ENCODE measurements around the gene C13orf46. TPM values are rescaled to one million over a fixed set of nuclear protein-coding genes. Genes with fewer than 3 reads are reported as not detected.
"Not testable (repeated sequence)": the region's sequence is repeated elsewhere in the genome, so short reads cannot be mapped to it uniquely, and the experiment has no call there.

C13orf46 gene
- total RNA-seq, 1 donor from 2014 or later, result 0.61 TPM

- peaks cover 46% of the 10 kb centered on the region for H3K36me3 Mint-ChIP-seq (ENCODE audit: low read depth)
- intact Hi-C loops (cut with micrococcal nuclease), result no loop called here
- peaks cover 2% of the 10 kb centered on the region for H3K4me1 Mint-ChIP-seq
- peaks cover 16% of the 10 kb centered on the region for H3K9me3 Mint-ChIP-seq
- H3K27ac Mint-ChIP-seq, result no peak overlapping the region
- no peaks in the 10 kb centered on the region for H3K27me3 Mint-ChIP-seq
- no peak for DNase-seq
- no peak overlapping the region for H3K4me3 Mint-ChIP-seq
These were observed 17.9 kb upstream of the C13orf46 start for GRCh38 chr13:113991676-113992179.

GRCh38 chr13:113991191-113991669 is 17.4 kb upstream of the C13orf46 start:
- DNase-seq, result no peak
- H3K27ac Mint-ChIP-seq, result no peak overlapping the region
- peaks cover 16% of the 10 kb centered on the region for H3K9me3 Mint-ChIP-seq
- H3K4me1 Mint-ChIP-seq, result peaks cover 2% of the 10 kb centered on the region
- H3K36me3 Mint-ChIP-seq (ENCODE audit: low read depth), result peaks cover 46% of the 10 kb centered on the region
- no peak overlapping the region for H3K4me3 Mint-ChIP-seq
- intact Hi-C loops (cut with micrococcal nuclease), result no loop called here
- H3K27me3 Mint-ChIP-seq, result no peaks in the 10 kb centered on the region

DNA sequence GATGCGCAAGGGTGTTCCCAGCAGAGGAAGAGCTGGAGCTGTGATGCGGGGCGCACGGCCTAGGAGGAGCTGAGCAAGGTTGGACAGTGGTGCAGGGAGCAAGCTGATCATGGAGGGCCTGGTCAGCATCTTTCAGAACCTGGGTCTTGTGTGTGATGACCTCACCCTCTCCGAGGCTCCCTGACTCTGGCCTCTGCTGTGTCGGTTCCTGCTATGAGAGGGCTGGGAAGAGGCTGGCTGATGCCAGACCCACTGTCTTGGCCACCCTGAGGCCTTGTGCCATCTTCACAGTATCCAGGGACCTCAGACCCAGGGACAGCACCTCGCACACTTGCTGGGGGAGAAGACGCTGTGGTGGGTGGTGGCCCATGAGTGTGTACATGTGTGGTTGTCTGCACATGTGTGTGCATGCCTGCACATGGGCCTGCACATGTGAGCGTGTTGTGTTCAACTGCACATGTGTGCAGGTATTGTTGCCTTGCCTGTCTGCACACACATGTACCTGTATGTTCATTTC is 16.5 kb upstream of the C13orf46 start:
- intact Hi-C loops (cut with micrococcal nuclease), result no loop called here
- H3K4me1 Mint-ChIP-seq, result peaks cover 2% of the 10 kb centered on the region
- H3K4me3 Mint-ChIP-seq, result no peak overlapping the region
- DNase-seq, result no peak
- H3K9me3 Mint-ChIP-seq, result peaks cover 16% of the 10 kb centered on the region
- peaks cover 46% of the 10 kb centered on the region for H3K36me3 Mint-ChIP-seq (ENCODE audit: low read depth)
- no peak overlapping the region for H3K27ac Mint-ChIP-seq
- H3K27me3 Mint-ChIP-seq, result no peaks in the 10 kb centered on the region

- peaks cover 16% of the 10 kb centered on the region for H3K9me3 Mint-ChIP-seq
- no peak for DNase-seq
- H3K4me1 Mint-ChIP-seq, result peaks cover 2% of the 10 kb centered on the region
- peaks cover 46% of the 10 kb centered on the region for H3K36me3 Mint-ChIP-seq (ENCODE audit: low read depth)
- H3K27ac Mint-ChIP-seq, result no peak overlapping the region
- no peak overlapping the region for H3K4me3 Mint-ChIP-seq
- intact Hi-C loops (cut with micrococcal nuclease), result no loop called here
- H3K27me3 Mint-ChIP-seq, result no peaks in the 10 kb centered on the region
These were observed 15.9 kb upstream of the C13orf46 start for GRCh38 chr13:113989585-113990300.

DNA sequence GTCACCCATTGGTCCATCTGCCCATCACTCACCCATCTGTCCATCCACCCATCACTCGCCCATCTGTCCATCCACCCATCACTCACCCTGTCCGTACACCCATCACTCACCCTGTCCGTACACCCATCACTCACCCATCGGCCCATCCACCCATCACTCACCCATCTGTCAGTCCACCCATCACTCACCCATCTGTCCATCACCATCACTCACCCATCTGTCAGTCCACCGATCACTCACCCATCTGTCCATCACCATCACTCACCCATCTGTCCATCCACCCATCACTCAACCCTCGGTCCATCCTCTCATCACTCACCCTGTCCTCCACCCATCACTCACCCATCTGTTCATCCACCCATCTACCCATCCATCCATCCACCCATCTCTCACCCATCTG is 15.0 kb upstream of the C13orf46 start:
- Mint-ChIP-seq H3K27ac (peak overlapping the region; percentile 16), H3K36me3 (ENCODE audit: low read depth) (peaks cover 45% of the 10 kb centered on the region), H3K9me3 (peaks cover 16% of the 10 kb centered on the region)
- H3K4me3 Mint-ChIP-seq; DNase-seq; intact Hi-C loops (cut with micrococcal nuclease); H3K4me1 Mint-ChIP-seq; H3K27me3 Mint-ChIP-seq: not testable (repeated sequence)

GRCh38 chr13:113982296-113982661 is 8.4 kb upstream of the C13orf46 start:
- DNase-seq, result no peak
- Mint-ChIP-seq H3K27ac (no peak overlapping the region), H3K9me3 (no peaks in the 10 kb centered on the region), H3K27me3 (no peaks in the 10 kb centered on the region), H3K4me1 (no peaks in the 10 kb centered on the region), H3K36me3 (ENCODE audit: low read depth) (peaks cover 41% of the 10 kb centered on the region), H3K4me3 (no peak overlapping the region)
- intact Hi-C loops (cut with micrococcal nuclease), result no loop called here

DNA sequence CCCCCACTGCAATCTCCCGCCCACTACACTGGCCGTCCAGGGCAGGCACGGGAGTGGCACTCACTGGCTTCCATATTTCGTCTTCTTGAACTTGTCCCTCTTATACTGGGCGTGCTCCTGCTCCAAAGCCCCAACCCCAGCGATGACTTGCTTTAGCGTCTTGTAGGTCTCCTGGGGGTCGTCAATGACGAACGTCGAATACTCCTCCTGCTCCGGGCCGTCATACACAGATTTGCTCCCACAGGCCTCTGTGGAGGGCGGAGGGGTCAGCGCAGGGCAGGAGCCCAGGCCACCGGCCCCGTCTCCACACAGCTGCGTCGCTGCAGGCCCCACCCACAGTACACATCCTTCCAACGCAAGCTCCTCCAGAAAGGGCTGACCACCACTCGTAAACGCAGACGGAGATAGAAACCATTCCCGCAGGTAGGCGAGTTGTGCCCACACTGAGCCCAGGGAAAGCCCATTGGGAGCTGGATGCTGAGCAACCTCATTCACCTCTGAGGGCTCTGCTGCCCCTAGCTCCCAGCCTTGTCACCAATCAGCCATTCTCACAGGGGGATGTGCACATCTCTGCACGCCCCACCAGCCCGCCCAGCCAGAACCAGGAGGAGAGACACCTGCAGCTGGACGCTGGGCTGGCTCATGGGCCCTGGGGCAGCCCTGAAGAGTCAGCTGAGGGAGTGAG is 7.9 kb upstream of the C13orf46 start:
- Mint-ChIP-seq H3K27ac (no peak overlapping the region), H3K4me1 (no peaks in the 10 kb centered on the region), H3K4me3 (no peak overlapping the region), H3K9me3 (no peaks in the 10 kb centered on the region), H3K27me3 (no peaks in the 10 kb centered on the region), H3K36me3 (ENCODE audit: low read depth) (peaks cover 42% of the 10 kb centered on the region)
- no peak for DNase-seq
- intact Hi-C loops (cut with micrococcal nuclease), result no loop called here

GRCh38 chr13:113981194-113981605 is 7.3 kb upstream of the C13orf46 start:
- intact Hi-C loops (cut with micrococcal nuclease), result no loop called here
- peaks cover 45% of the 10 kb centered on the region for H3K36me3 Mint-ChIP-seq (ENCODE audit: low read depth)
- no peaks in the 10 kb centered on the region for H3K4me1 Mint-ChIP-seq
- no peaks in the 10 kb centered on the region for H3K9me3 Mint-ChIP-seq
- no peak for DNase-seq
- no peak overlapping the region for H3K27ac Mint-ChIP-seq
- no peaks in the 10 kb centered on the region for H3K27me3 Mint-ChIP-seq
- H3K4me3 Mint-ChIP-seq, result no peak overlapping the region

- no peaks in the 10 kb centered on the region for H3K9me3 Mint-ChIP-seq
- intact Hi-C loops (cut with micrococcal nuclease), result no loop called here
- no peak for DNase-seq
- H3K36me3 Mint-ChIP-seq (ENCODE audit: low read depth), result peaks cover 47% of the 10 kb centered on the region
- no peaks in the 10 kb centered on the region for H3K27me3 Mint-ChIP-seq
- H3K4me3 Mint-ChIP-seq, result no peak overlapping the region
- H3K27ac Mint-ChIP-seq, result no peak overlapping the region
- H3K4me1 Mint-ChIP-seq, result peaks cover 1% of the 10 kb centered on the region
These were observed 6.7 kb upstream of the C13orf46 start for GRCh38 chr13:113980489-113981064.

DNA sequence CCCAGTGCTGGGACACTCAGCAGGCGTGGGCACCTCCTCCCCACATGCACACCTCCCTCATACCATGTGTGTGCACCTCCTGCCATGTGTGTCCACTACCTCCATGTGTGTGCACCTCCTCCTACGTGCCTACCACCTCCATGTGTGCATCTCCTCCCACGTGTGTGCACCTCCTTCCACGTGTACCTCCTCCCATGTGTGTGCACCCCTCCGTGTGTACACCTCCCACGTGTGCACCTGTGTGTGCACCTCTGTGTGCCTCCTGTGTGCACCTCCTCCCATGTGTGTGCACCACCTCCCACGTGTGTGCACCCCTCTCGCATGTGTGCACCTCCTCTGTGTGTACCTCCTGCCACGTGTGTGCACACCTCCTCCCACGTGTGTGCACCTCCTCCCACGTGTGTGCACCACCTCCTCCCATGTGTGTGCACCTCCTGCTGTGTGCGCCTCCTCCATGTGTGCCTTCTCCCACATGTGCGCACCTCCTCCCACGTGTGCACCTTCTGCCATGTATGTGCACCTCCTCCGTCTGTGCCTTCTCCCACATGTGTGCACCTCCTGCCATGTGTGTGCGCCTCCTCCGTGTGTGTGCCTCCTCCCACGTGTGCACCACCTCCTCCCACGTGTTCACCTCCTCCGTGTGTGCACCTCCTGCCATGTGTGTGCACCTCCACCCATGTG is 6.1 kb upstream of the C13orf46 start:
- peaks cover 1% of the 10 kb centered on the region for H3K4me1 Mint-ChIP-seq
- H3K4me3 Mint-ChIP-seq, result no peak overlapping the region
- intact Hi-C loops (cut with micrococcal nuclease), result no loop called here
- DNase-seq, result no peak
- peaks cover 48% of the 10 kb centered on the region for H3K36me3 Mint-ChIP-seq (ENCODE audit: low read depth)
- H3K9me3 Mint-ChIP-seq, result no peaks in the 10 kb centered on the region
- H3K27me3 Mint-ChIP-seq, result no peaks in the 10 kb centered on the region
- no peak overlapping the region for H3K27ac Mint-ChIP-seq

DNA sequence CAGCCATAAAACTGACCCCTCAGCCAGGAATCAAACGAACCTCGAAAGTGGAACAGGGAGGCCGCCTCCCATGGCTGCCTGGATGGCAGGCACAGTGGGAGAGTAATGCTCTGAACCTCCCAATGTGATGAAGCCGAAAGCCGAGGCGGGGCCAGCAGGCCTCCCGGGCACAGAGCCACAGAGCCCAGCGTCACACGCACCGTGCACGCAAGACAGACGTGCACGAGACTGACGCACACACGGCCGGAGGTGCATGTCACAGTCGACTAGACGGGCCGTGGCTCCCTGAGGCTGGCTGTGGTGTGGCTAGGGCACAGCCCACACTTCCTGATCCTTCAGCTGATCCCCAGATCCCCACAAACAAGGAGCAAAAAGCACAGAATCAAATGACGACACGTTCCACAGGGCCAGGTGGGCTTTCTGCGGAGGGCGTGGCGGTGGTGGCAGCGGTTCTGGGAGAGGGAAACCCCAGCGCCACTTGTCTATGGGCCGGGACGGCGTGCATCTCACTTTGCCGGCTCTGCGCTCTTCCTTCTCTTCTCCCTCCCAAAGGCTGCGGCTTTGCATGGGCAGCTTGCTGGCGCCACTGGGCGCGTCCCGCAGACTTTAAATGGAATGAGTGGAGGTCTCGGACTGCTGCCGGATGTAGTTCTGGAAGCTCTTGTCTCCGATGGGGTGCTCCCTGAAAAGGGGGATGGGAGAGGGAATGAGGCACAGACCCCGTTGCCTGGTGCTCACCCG is 5.0 kb upstream of the C13orf46 start:
- H3K36me3 Mint-ChIP-seq (ENCODE audit: low read depth), result peaks cover 43% of the 10 kb centered on the region
- H3K27me3 Mint-ChIP-seq, result no peaks in the 10 kb centered on the region
- peaks cover 1% of the 10 kb centered on the region for H3K4me1 Mint-ChIP-seq
- no peaks in the 10 kb centered on the region for H3K9me3 Mint-ChIP-seq
- DNase-seq, result no peak
- H3K4me3 Mint-ChIP-seq, result no peak overlapping the region
- H3K27ac Mint-ChIP-seq, result no peak overlapping the region
- intact Hi-C loops (cut with micrococcal nuclease), result no loop called here

DNA sequence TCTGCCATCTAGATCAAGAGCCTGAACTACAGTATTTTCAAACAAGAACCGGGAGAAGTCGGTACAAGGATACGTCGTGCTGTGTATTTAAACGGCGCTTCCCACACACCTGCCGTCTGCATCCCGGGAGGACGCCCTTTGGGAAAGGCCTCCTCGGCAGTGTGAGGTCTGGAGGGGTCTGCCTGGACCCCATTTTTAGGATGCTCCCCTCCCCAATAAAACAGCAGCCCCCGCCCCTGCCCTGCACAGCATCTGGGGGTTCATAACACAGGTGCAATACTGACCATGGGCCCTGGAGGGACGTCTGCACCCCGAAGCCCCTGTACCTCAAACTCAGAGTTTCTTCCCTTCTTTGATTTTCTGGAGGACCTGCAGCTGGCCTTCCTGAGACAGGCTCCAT is 4.1 kb upstream of the C13orf46 start:
- H3K36me3 Mint-ChIP-seq (ENCODE audit: low read depth), result peaks cover 49% of the 10 kb centered on the region
- intact Hi-C loops (cut with micrococcal nuclease), result no loop called here
- no peak overlapping the region for H3K27ac Mint-ChIP-seq
- H3K4me3 Mint-ChIP-seq, result no peak overlapping the region
- peaks cover 1% of the 10 kb centered on the region for H3K4me1 Mint-ChIP-seq
- DNase-seq, result no peak
- H3K27me3 Mint-ChIP-seq, result no peaks in the 10 kb centered on the region
- no peaks in the 10 kb centered on the region for H3K9me3 Mint-ChIP-seq

Measured in activated CD4-positive, alpha-beta T cell treated with anti-CD3 and anti-CD28 coated beads, Interleukin-2, amount 10 ng/mL, durations not matched to agents 24 days and 14 days (primary cell).